K562 (cell line): ENCODE results near the gene MYL6B. TPM values are rescaled to one million over a fixed set of nuclear protein-coding genes. Genes with fewer than 3 reads are reported as not detected.

Source experiments
- BCL6 ChIP-seq: fragments of 250-450 bp; sonication (Bioruptor Pico); IDR thresholded peaks from 2 replicates; pipeline ENCODE4 v1.4.0; 2020
- DNMT1 ChIP-seq: fragments of 450-650 bp; IDR thresholded peaks from 2 replicates; pipeline ENCODE4 v1.6.1; 2016; ENCODE audit warnings: antibody characterized with exemption, mild to moderate bottlenecking
- EWSR1 ChIP-seq: fragments of 450-650 bp; IDR thresholded peaks from 2 replicates; pipeline ENCODE4 v1.6.1; 2018; ENCODE audit warnings: borderline replicate concordance, mild to moderate bottlenecking, low read depth, moderate library complexity; ENCODE audit not compliant: partially characterized antibody
- HEY1 ChIP-seq: fragments of 250-450 bp; sonication (Bioruptor Pico); IDR thresholded peaks from 2 replicates; pipeline ENCODE4 v1.5.0; 2020; ENCODE audit warnings: mild to moderate bottlenecking, moderate library complexity, borderline replicate concordance
- MAZ ChIP-seq, 2 experiments: fragments of 450-650 bp in 1 of 2; sonication (generic) in 1 of 2; formaldehyde crosslinking; IDR thresholded peaks in 1 of 2; conservative IDR thresholded peaks in 1 of 2; 2 replicates each; pipeline versions ENCODE4 v1.4.0 to v1.5.0; 2020; ENCODE audit warnings: mild to moderate bottlenecking in 1 of 2, missing genetic modification reagents in 1 of 2
- PKNOX1 ChIP-seq: fragments of 450-650 bp; IDR thresholded peaks from 2 replicates; pipeline ENCODE4 v1.6.1; 2016
- RFX5 ChIP-seq: IDR thresholded peaks from 2 replicates; pipeline ENCODE4 v1.6.1; 2011; ENCODE audit warnings: low read depth, mild to moderate bottlenecking, improper control_type of control experiment, low read length
- RHOXF2B ChIP-seq: fragments of 250-450 bp; sonication (Bioruptor Pico); conservative IDR thresholded peaks from 2 replicates; pipeline ENCODE4 v1.5.1; 2021
- SMAD4 ChIP-seq: fragments of 250-450 bp; sonication (Bioruptor Pico); conservative IDR thresholded peaks from 2 replicates; pipeline ENCODE4 v1.8.0; 2021; ENCODE audit warnings: inconsistent platforms, mild to moderate bottlenecking, moderate library complexity
- SP2 ChIP-seq: IDR thresholded peaks from 2 replicates; pipeline ENCODE4 v1.6.1; 2011; ENCODE audit warnings: mild to moderate bottlenecking, low read depth, low read length, moderate library complexity; ENCODE audit not compliant: poor library complexity, severe bottlenecking; ENCODE audit errors: extremely low read depth
- TOE1 ChIP-seq, 2 experiments: fragments of 450-650 bp in 1 of 2; sonication (generic) in 1 of 2; formaldehyde crosslinking in 1 of 2; IDR thresholded peaks; 2 replicates each; pipeline versions ENCODE4 v1.7.1 to v1.8.0; 2016 to 2022; ENCODE audit warnings: borderline replicate concordance in 2 of 2, mild to moderate bottlenecking in 2 of 2, antibody characterized with exemption in 1 of 2, inconsistent platforms in 1 of 2, low read depth in 1 of 2, missing genetic modification reagents in 1 of 2, moderate library complexity in 1 of 2
- ZBTB40 ChIP-seq, 2 experiments: fragments of 450-650 bp in 1 of 2; sonication (generic) in 1 of 2; formaldehyde crosslinking in 1 of 2; IDR thresholded peaks; 2 replicates each; pipeline versions ENCODE4 v1.7.1 to v1.9.0; 2016 to 2022; ENCODE audit warnings: inconsistent platforms in 1 of 2, mild to moderate bottlenecking in 1 of 2, missing genetic modification reagents in 1 of 2
- ZNF24 ChIP-seq: fragments of 450-650 bp; IDR thresholded peaks from 2 replicates; pipeline ENCODE4 v1.6.1; 2016
- ZNF354B ChIP-seq: fragments of 250-450 bp; sonication (Bioruptor Pico); IDR thresholded peaks from 2 replicates; pipeline ENCODE4 v1.4.0; 2020
- ZSCAN32 ChIP-seq: fragments of 450-650 bp; formaldehyde crosslinking; IDR thresholded peaks from 2 replicates; pipeline ENCODE4 v1.4.0; 2020; ENCODE audit warnings: mild to moderate bottlenecking, moderate library complexity
- polyA plus RNA-seq, 8 experiments: library from polyadenylated mRNA; depleted of rRNA in 4 of 8; stranded (reverse) in 5 of 8; unstranded in 3 of 8; fragments of >200 nt; fragmentation: Nextera tagmentation in 2 of 8; fragmentation: Illumina TruSeq in 1 of 8; extraction: Ambion mirVana in 2 of 8; extraction: Trizol in 1 of 8; gene quantifications; 2 replicates each; pipeline versions ENCODE4 v1.2.1 to v1.2.3, GENCODE V29; 2011 to 2014; ENCODE audit warnings: inconsistent platforms in 1 of 8, missing spikeins in 1 of 8
- total RNA-seq, 7 experiments: library from RNA; depleted of rRNA in 6 of 7; stranded (reverse); fragments of >200 nt in 6 of 7; fragmentation: Illumina TruSeq in 2 of 7; extraction: Trizol in 2 of 7; gene quantifications; 2 replicates each; pipeline versions ENCODE4 v1.2.1 to v1.2.3, GENCODE V29; 2011 to 2021; ENCODE audit warnings: low replicate concordance in 1 of 7

MYL6B gene
- total and polyA plus RNA-seq, 9 of the 15 experiments (the other 6 are each of a cell fraction or from before 2014, with no cell fraction given), result 42.8 to 77.3 (median 68.6) TPM

DNA sequence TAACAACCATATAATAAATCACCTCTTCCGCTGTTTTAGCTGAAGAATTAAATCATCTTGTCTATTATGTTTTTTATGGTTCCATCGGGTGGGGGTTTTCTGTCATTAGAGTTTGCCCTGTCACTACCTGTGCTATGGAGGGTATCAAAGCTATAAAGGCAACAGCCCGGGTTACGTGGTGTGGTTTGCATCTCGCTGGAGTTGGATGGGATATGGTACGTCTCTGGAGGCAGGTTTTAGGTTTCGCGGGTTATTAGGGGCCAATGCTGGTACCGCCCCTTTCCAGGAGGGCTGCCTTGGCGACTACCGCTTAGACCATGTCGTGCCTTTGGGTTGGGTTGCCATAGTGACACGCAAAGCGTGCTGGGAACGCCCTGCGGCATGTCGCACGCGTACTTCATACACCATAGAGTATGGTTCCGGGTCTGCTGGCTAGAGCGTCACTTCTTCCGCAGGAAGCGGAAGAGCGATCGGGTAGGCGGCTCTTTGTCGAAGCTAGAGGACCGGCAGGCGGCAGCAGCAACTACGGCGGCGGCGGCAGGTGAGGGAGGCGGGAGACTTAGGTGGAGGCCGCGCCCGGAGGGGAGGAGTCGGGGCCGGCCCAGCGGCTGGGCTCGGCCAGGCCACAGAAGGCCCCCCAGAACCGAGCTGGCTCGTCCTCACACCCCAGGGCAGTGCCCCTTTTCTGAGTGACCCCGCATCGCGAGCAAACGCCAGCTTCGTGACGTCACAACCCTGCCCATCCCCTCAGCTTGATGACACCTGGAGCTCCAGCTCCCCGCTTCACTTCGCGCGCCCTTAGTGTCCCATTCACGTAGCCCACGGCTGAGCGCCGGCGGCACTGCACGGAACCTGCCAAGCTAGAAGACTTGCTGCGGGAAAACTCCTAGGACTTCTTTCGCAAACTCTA lies 34.4 kb upstream of the MYL6B start, which contains the start of gene ZC3H10 (continued):
- peak; percentile 78; the same call in 1 of the 2 replicates for TF ChIP-seq SMAD4 (CRISPR knock-in tag)
- TF ChIP-seq RHOXF2B, result peak; percentile 86; the same call in 1 of the 2 replicates
- peak; percentile 89; the same call in 1 of the 2 replicates for TF ChIP-seq DNMT1
- TF ChIP-seq ZNF354B (CRISPR knock-in tag), result no peak; the same call in 1 of the 2 replicates
- TF ChIP-seq ZSCAN32 (CRISPR knock-in tag), result peak; percentile 39; the same call in 1 of the 2 replicates
- TF ChIP-seq EWSR1, result no peak
- TF ChIP-seq SP2, result peak; percentile 91
- 0 out of 2 replicates have a peak, but pooled peaks have one; percentile 8 for TF ChIP-seq BCL6 (CRISPR knock-in tag)
- TF ChIP-seq MAZ (CRISPR knock-in tag; conservative IDR thresholded peaks at IDR 0.05 in 1 of 2, IDR thresholded peaks at IDR 0.05 in 1 of 2), result peak; percentile 84 to 94; a peak in 3 of 4 replicates
- peak; percentile 85 for TF ChIP-seq PKNOX1
- no peak for TF ChIP-seq ZNF24
- no peak for TF ChIP-seq RFX5
- TF ChIP-seq ZBTB40 (IDR thresholded peaks at IDR 0.05), result peak; percentile 99
- no peak for TF ChIP-seq ZBTB40 (CRISPR knock-in tag; IDR thresholded peaks at IDR 0.05)
- TF ChIP-seq HEY1 (CRISPR knock-in tag), result no peak
- peak; percentile 44; the same call in 1 of the 2 replicates for TF ChIP-seq TOE1 (IDR thresholded peaks at IDR 0.05; ENCODE audit: borderline replicate concordance)
- TF ChIP-seq TOE1 (CRISPR knock-in tag; IDR thresholded peaks at IDR 0.05; ENCODE audit: borderline replicate concordance, low read depth), result peak; percentile 84
